Smooth muscle cell (in vitro differentiated cells): ENCODE results near the gene PFKFB3. TPM values are rescaled to one million over a fixed set of nuclear protein-coding genes. Genes with fewer than 3 reads are reported as not detected.

ENCODE experiments used
- DNase-seq: peaks from one replicate; lab custom pipeline; 2025; ENCODE audit not compliant: unreplicated experiment; lab: John Stamatoyannopoulos, UW
- H2AFZ ChIP-seq: fragments of 200-600 bp; sonication (generic); 2 replicates; pipeline ENCODE4 v1.6.0; 2016; ENCODE audit warnings: antibody characterized with exemption, low read depth, mild to moderate bottlenecking
- H3F3A ChIP-seq: fragments of 200-600 bp; sonication (generic); 2 replicates; pipeline ENCODE4 v1.6.0; 2017; ENCODE audit warnings: antibody characterized with exemption, low read depth
- H3K27ac ChIP-seq: fragments of 200-600 bp; sonication (generic); 2 replicates; pipeline ENCODE4 v1.5.1; 2016; ENCODE audit warnings: low read depth, mild to moderate bottlenecking
- H3K27me3 ChIP-seq: fragments of 200-600 bp; sonication (generic); 2 replicates; pipeline ENCODE4 v1.6.1; 2016; ENCODE audit warnings: low read depth, mild to moderate bottlenecking
- H3K36me3 ChIP-seq: fragments of 200-600 bp; sonication (generic); 2 replicates; pipeline ENCODE4 v1.5.1; 2016; ENCODE audit warnings: low read depth
- H3K4me1 ChIP-seq: fragments of 200-600 bp; sonication (generic); 2 replicates; pipeline ENCODE4 v1.5.1; 2016; ENCODE audit warnings: low read depth
- H3K4me2 ChIP-seq: fragments of 200-600 bp; sonication (generic); 2 replicates; pipeline ENCODE4 v1.6.0; 2016; ENCODE audit warnings: mild to moderate bottlenecking
- H3K4me3 ChIP-seq: fragments of 200-600 bp; sonication (generic); 2 replicates; pipeline ENCODE4 v1.5.1; 2016; ENCODE audit warnings: mild to moderate bottlenecking
- H3K79me2 ChIP-seq: fragments of 200-600 bp; sonication (generic); 2 replicates; pipeline ENCODE4 v1.6.0; 2016; ENCODE audit warnings: low read depth, mild to moderate bottlenecking
- H3K9ac ChIP-seq: fragments of 200-600 bp; sonication (generic); 2 replicates; pipeline ENCODE4 v1.6.0; 2016; ENCODE audit warnings: low read depth
- H3K9me3 ChIP-seq: fragments of 200-600 bp; sonication (generic); replicated peaks from 2 replicates; pipeline ENCODE4 v1.5.1; 2016; ENCODE audit warnings: low read depth
- H4K20me1 ChIP-seq: fragments of 200-600 bp; sonication (generic); 2 replicates; pipeline ENCODE4 v1.6.0; 2016; ENCODE audit warnings: low read depth
- WGBS: methylation state at CpG from one replicate; pipeline ENCODE4 v1.1.7; 2016; ENCODE audit warnings: low lambda C conversion rate; 5-methylcytosine and 5-hydroxymethylcytosine counted together
- polyA plus RNA-seq: library from polyadenylated mRNA; unstranded; fragments of >200 nt; fragmentation: Nextera tagmentation; extraction: Ambion mirVana; gene quantifications from 2 replicates; pipeline ENCODE4 v1.2.1, GENCODE V29; 2016
- total RNA-seq: library from RNA; depleted of rRNA; stranded (reverse); fragments of >200 nt; gene quantifications from 2 replicates; pipeline ENCODE4 v1.2.3, GENCODE V29; 2014
- TF ChIP-seq, protein P1 (sequence below): fragments of 200-600 bp; sonication (generic); IDR thresholded peaks from 2 replicates; pipeline ENCODE4 v1.5.1; 2017; ENCODE audit warnings: borderline replicate concordance, mild to moderate bottlenecking, antibody characterized with exemption; ENCODE audit not compliant: insufficient read depth, poor library complexity, severe bottlenecking

PFKFB3 gene
- total and polyA plus RNA-seq, 2 experiments from 2014 or later = 61.3 to 68.3 TPM

DNA sequence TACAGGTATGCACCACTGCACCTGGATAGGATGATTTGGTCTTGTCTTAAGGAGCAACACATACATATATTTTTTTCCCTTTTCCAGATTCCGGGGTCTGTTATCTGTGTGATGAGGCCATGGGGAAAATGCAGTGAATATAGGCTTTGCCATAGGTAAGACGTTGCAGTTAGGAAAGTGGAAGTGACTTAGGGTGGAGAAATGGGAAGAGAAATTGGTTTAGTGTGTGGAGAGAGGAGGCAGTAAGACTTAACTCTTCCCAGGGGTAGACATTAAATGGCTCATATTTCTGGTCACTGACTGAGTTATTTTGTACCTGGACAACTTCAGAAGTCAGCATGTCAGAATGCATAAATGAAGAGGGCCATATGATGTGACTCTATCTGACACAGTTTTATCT, 66.7 kb downstream of the PFKFB3 start:
- no peaks in the 10 kb centered on the region for H3K4me1 ChIP-seq
- no peak overlapping the region for H3K4me3 ChIP-seq
- no peak overlapping the region for H2AFZ ChIP-seq
- H3K36me3 ChIP-seq = no peaks in the 10 kb centered on the region
- H3K4me2 ChIP-seq = no peak overlapping the region
- H3K79me2 ChIP-seq = no peaks in the 10 kb centered on the region
- no peak overlapping the region for H3K9ac ChIP-seq
- TF ChIP-seq, protein P1, sequence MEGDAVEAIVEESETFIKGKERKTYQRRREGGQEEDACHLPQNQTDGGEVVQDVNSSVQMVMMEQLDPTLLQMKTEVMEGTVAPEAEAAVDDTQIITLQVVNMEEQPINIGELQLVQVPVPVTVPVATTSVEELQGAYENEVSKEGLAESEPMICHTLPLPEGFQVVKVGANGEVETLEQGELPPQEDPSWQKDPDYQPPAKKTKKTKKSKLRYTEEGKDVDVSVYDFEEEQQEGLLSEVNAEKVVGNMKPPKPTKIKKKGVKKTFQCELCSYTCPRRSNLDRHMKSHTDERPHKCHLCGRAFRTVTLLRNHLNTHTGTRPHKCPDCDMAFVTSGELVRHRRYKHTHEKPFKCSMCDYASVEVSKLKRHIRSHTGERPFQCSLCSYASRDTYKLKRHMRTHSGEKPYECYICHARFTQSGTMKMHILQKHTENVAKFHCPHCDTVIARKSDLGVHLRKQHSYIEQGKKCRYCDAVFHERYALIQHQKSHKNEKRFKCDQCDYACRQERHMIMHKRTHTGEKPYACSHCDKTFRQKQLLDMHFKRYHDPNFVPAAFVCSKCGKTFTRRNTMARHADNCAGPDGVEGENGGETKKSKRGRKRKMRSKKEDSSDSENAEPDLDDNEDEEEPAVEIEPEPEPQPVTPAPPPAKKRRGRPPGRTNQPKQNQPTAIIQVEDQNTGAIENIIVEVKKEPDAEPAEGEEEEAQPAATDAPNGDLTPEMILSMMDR = no peak
- 90% methylated on average over 2 of the region's 2 CpGs for WGBS
- no peak overlapping the region for H3K27ac ChIP-seq
- H3K27me3 ChIP-seq = no peaks in the 10 kb centered on the region
- H4K20me1 ChIP-seq = no peaks in the 10 kb centered on the region
- DNase-seq = no peak
- no peaks in the 10 kb centered on the region for H3F3A ChIP-seq
- H3K9me3 ChIP-seq = no peaks in the 10 kb centered on the region

DNA sequence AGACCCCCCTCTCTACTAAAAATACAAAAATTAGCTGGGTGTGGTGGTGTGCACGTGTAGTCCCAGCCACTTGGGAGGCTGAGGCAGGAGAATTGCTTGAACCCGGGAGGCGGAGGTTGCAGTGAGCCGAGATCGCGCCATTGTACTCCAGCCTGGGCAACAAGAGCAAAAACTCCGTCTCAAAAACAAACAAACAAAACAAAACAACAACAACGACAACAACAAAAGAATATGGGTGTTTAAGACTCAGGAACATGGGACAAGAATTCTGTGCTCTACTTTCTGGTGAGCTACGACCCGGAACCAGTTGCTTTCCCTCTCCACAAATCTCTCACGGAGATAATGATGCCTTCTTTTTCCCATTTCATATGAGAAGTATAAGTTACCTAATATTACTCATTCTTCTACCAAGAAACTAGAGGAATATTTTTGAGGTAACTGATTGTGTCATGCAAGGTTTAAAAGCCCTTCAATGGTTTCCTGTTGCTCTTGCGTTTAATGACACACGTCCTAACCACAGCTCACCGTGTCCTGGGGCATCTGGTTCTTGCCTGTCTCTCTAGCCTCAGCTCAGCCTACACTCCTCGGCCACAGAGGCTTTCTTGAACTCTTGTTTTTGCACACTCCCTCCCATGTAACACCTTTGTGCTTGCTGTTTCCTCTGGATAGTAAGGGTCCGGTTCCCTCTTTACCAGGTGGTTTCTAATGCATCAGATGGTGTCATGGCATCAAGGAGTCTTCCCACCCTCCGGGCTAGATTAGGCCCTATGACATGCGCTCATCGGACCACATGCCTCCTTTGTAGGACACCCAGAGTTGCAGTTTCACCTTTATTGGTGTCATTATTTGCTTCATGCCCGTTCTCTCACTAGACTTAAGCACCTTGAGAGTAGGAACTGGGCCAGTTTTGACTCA, 67.5 kb downstream of the PFKFB3 start:
- no peak overlapping the region for H3K4me3 ChIP-seq
- no peak for DNase-seq
- no peaks in the 10 kb centered on the region for H4K20me1 ChIP-seq
- 80% methylated on average over 20 of the region's 20 CpGs for WGBS
- H3K4me1 ChIP-seq = no peaks in the 10 kb centered on the region
- no peaks in the 10 kb centered on the region for H3F3A ChIP-seq
- TF ChIP-seq, protein P1 = no peak
- H2AFZ ChIP-seq = no peak overlapping the region
- H3K79me2 ChIP-seq = no peaks in the 10 kb centered on the region
- H3K27me3 ChIP-seq = no peaks in the 10 kb centered on the region
- no peaks in the 10 kb centered on the region for H3K9me3 ChIP-seq
- no peaks in the 10 kb centered on the region for H3K36me3 ChIP-seq
- H3K9ac ChIP-seq = no peak overlapping the region
- H3K27ac ChIP-seq = peak overlapping the region; percentile 31
- peak overlapping the region; percentile 11 for H3K4me2 ChIP-seq

DNA sequence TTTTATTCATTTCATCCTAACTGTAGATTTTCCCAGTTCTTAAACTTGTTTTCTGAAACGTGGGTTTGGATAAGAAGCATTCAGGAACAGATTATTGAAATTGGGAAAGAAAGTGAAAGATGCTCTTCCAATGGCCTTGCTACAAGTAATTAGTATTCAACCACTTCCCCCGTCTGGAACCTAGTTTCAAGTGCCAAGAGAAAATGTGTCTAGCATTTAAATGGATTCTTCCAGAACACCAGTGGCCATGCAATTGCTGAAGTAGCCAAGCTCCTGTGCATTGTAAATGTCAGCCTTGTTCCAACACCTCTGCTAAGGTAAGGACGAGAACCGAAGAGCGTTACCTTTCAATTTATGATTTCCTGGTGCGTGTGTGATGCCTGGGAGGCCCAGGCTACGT, 68.2 kb downstream of the PFKFB3 start:
- H2AFZ ChIP-seq = no peak overlapping the region

More for the DNA sequence above, 68.2 kb downstream of the PFKFB3 start:
- TF ChIP-seq, protein P1 = no peak
- no peak for DNase-seq
- no peak overlapping the region for H3K27ac ChIP-seq
- no peaks in the 10 kb centered on the region for H3K4me1 ChIP-seq
- H3K36me3 ChIP-seq = no peaks in the 10 kb centered on the region
- no peaks in the 10 kb centered on the region for H3K27me3 ChIP-seq
- H3K4me3 ChIP-seq = no peak overlapping the region
- no peaks in the 10 kb centered on the region for H4K20me1 ChIP-seq
- 73% methylated on average over 7 of the region's 7 CpGs for WGBS
- H3K79me2 ChIP-seq = no peaks in the 10 kb centered on the region
- H3F3A ChIP-seq = no peaks in the 10 kb centered on the region
- H3K4me2 ChIP-seq = no peak overlapping the region
- no peak overlapping the region for H3K9ac ChIP-seq
- no peaks in the 10 kb centered on the region for H3K9me3 ChIP-seq
